GM18858 (cell line): Measurements from ENCODE around the gene OR10G4.
"Not testable (repeated sequence)": the region's sequence is repeated elsewhere in the genome, so short reads cannot be mapped to it uniquely, and the experiment has no call there.

Source experiments
- ATAC-seq: cut with Tn5 transposase; IDR thresholded peaks from one replicate; pipeline ENCODE4 v1.9.1; 2021; ENCODE audit not compliant: unreplicated experiment

Gene OR10G4, protein sequence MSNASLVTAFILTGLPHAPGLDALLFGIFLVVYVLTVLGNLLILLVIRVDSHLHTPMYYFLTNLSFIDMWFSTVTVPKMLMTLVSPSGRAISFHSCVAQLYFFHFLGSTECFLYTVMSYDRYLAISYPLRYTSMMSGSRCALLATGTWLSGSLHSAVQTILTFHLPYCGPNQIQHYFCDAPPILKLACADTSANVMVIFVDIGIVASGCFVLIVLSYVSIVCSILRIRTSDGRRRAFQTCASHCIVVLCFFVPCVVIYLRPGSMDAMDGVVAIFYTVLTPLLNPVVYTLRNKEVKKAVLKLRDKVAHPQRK

DNA sequence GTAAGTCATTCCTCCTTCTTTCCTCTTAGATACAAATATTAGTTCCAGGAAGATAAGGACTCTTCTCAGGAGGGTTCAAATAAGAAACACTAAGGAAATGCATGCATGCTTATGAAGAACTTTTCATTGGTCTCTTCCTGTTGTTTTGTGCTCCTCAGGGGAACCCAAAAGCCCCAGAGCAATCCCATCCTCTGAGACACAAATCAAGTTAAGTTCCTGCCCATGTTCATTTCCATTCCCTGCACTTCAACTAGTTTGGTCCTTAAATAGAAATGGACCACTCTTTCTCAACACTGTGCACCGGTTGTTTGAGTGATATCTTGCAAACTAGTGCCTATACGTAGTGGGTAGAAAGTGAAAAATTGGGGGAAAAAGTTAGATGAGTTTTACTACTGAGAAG lies at the start of gene OR10G4:
Gene OR10G4, plus strand, starts transcription at position 301 of the 400 bp plus-strand sequence. CDS start 2,578 bp downstream, outside the sequence.
- no peak for ATAC-seq

- no peak for ATAC-seq
Observed at GRCh38 chr11:123973816-123974215, 39.0 kb upstream of the OR10G4 start.

DNA sequence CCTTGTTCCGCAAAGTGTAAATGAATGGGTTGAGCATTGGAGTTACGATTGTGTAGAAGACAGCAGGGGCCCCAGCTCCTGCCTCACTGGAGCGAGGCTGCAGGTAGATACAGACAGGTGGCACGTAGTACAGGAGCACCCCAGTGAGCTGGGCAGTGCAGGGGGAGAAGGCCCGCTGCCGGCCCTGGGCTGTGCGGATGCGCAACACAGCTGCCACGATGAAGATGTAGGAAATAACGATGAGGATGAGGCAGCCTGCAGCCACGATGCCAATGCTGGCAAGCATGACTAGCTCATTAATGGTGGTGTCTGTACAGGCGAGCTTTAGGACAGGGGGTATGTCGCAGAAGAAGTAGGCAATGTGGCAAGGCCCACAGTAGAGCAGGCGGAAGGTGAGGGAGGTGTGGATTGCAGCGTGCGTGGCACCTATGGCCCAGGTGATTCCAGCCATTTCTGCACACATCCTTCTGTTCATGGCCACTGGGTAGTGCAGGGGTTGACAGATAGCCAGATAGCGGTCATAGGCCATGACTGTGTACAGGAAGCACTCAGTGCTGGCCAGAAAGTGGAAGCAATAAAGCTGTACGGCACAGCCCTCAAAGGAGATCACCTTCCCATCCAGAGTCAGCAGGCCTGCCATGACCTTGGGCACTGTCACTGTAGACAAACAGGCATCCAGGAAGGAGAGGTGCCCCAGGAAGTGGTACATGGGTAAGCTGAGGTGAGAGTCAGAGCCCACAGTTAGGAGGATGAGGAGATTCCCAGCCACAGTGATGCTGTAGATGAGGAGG lies 35.8 kb upstream of the OR10G4 start:
- ATAC-seq = no peak

DNA sequence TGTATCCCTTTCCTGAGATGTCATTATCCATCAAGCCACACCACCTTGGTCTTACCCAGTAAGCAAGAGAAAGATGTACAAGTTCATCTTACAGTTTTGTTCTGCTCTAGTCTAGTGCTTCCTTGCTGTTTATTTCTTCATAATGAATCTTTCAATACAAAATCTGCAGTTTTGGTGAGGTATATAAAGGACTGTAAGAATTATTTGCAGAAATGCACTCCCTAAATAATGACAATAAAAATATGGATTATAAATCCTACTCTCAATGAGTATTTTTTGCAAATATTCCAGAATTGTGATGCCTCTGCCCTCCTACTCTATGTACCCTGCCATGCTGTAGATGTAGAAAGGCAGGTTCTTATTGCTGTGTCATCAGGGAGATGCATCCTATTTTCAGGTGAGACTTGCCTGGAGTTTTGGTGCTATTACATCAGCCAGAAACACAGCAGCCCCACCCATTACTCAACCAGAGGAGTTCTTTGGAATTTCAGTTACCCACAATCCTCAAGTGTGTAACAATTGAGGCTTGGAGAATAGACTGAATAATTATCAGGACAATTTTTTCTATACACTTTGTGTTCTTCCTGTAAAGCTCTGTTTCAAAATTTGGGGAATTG lies 35.0 kb upstream of the OR10G4 start, which contains the start of gene OR10S1:
Gene OR10S1, minus strand, starts transcription at position 51 of the 617 bp plus-strand sequence. CDS start 117 bp downstream, outside the sequence.
- ATAC-seq = no peak

- ATAC-seq = no peak
Observed at GRCh38 chr11:123979311-123979710, 33.5 kb upstream of the OR10G4 start.

- no peak for ATAC-seq
Observed at GRCh38 chr11:123995119-123995518, 17.7 kb upstream of the OR10G4 start, which contains the start of gene OR10G6. Gene OR10G6 (minus strand): TSS chr11:123995161. CDS start chr11:123995161, 0 bp downstream.

DNA sequence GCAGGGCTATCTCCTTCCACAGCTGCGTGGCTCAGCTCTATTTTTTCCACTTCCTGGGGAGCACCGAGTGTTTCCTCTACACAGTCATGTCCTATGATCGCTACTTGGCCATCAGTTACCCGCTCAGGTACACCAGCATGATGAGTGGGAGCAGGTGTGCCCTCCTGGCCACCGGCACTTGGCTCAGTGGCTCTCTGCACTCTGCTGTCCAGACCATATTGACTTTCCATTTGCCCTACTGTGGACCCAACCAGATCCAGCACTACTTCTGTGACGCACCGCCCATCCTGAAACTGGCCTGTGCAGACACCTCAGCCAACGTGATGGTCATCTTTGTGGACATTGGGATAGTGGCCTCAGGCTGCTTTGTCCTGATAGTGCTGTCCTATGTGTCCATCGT lies 3.0 kb downstream of the OR10G4 start:
- ATAC-seq = not testable (repeated sequence)

- ATAC-seq = no peak
Observed at GRCh38 chr11:124026498-124026897, 13.7 kb downstream of the OR10G4 start, which contains the start of gene OR10G8. Gene OR10G8 (plus strand): TSS chr11:124026798. CDS start chr11:124029623, 2,825 bp downstream.

GRCh38 chr11:124036666-124037065 lies 23.9 kb downstream of the OR10G4 start:
- no peak for ATAC-seq

DNA sequence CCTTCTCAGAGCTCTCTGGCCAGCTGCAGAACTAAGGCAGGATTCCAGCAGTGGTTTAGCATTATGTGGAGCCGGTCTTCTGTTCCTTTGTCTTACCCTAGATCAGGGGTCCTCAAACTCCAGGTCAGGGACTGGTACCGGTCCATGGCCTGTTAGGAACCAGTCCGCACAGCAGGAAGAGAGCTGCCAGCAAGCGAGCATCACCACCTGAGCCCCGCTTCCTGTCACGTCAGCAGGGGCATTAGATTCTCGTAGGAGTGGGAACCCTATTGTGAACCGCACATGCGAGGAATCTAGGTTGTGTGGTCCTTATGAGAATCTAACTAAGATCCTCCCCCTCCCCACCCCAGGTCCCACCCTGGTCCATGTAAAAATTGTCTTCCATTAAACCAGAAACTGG lies 26.8 kb downstream of the OR10G4 start:
- ATAC-seq = no peak

DNA sequence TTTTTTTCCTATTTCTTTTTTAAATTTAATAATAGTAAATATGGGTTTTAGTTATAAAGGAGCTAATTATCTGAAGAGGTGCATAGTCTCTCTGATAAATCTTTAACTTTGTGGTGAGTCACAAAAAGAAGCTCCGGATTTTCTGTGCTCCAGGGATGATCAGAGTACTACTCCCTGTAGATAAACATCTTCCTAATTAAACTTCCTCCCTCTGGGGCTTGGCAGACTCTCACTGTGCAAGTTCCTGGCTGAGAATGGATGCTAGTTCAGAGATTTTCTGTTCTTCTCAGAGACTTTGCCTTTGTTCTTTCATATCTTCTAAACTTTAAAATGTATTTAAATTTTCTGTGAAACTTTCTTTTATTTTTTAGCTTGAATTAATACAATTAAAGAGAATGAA lies 28.5 kb downstream of the OR10G4 start, which contains the start of gene OR10G7:
Gene OR10G7, minus strand, starts transcription at position 72 of the 400 bp plus-strand sequence. CDS start 2,324 bp downstream, outside the sequence.
- no peak for ATAC-seq

- ATAC-seq = no peak
Observed at GRCh38 chr11:124043420-124043819, 30.6 kb downstream of the OR10G4 start.

DNA sequence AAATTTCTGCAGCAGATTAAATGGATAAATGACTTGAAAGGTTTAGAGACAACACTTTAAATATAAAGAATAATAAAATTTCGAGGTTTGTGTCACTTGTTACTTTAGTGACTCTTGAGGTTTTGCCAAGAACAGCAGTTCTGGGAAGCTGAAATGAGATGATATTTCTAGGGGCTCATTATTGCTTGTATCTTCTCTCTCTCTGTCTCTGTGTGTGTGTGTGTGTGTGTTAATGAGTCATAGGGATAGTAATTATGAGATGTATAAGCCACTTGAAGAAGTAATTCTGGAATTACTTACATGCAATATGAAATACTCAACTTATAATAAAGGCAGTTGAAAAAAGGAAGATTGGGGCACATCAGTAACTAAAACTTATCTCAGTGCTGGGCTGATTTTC lies 38.0 kb downstream of the OR10G4 start:
- ATAC-seq = no peak

DNA sequence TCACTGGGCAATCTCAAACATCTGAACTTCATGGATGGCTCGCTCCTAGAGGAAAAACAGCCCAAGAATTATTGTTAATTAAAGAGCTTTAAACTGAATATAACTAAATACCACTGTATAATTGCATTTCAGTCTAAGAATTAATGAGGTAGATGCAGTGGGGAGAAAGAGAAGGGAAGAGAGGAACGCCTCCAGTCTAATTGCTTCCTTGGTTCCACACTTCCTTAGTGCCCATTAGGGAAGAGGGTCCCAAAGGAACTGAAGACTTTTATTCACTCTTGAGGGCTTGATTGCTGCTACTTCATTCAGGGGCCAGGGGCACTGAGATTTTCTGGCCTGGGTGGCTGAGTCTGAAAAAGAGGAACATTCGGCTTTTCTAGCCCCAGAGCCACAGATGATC lies 40.2 kb downstream of the OR10G4 start:
- no peak for ATAC-seq
